G401.6 (cell line): ENCODE results near the gene BRSK2.

Experiments
- FAIRE-seq: peaks from 2 replicates; lab custom pipeline; 2012; peaks lifted over from hg19 to GRCh38; lab: Jason Lieb, UNC

BRSK2 gene

GRCh38 chr11:1469911-1470680 is 80.4 kb downstream of the BRSK2 start:
- FAIRE-seq = no peak

DNA sequence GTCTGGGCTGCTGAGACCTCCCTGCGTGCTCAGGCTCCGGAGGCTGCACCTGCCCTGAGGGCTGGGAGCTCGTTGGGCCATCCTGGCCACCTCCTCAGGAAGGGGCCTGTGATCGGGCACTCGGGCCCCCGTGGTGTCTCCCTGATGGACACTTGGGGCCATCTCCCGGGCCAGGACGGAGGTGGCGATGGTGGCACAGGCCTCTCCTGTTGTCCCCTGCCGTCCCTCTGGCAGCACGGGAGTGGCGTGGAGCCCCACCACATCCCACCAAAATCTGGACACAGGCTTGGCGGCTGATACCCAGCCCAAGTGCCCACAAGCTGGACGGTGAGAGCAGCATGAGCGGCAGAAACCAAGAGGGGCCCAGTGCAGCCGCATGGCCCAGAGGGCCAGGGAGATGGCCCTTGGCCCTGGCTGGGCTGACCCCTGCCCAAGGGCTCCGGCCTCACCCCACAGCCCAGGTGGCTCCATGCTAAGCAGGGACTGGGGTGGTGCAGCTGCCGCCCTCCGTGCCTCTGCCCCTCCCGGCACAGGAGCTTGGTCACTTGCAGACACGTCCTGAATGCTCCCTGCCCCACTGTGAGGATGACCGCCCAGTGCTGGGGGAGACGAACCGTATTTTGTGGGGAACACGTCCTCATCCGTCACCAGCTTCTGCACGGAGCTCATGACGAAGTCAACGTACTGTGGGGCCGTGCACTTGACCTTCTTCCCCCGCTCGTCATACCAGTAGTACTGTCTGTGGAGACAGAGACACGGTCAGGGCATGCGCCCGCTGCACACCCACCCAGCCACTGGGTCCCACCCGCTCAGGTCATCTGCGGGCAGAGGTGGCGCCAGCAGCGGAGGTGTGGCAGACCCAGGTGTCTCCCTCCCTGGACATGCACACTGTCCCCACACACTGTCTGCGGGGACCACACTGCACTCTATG is 81.2 kb downstream of the BRSK2 start:
- FAIRE-seq = no peak

GRCh38 chr11:1471736-1472135 is 82.0 kb downstream of the BRSK2 start:
- no peak for FAIRE-seq

DNA sequence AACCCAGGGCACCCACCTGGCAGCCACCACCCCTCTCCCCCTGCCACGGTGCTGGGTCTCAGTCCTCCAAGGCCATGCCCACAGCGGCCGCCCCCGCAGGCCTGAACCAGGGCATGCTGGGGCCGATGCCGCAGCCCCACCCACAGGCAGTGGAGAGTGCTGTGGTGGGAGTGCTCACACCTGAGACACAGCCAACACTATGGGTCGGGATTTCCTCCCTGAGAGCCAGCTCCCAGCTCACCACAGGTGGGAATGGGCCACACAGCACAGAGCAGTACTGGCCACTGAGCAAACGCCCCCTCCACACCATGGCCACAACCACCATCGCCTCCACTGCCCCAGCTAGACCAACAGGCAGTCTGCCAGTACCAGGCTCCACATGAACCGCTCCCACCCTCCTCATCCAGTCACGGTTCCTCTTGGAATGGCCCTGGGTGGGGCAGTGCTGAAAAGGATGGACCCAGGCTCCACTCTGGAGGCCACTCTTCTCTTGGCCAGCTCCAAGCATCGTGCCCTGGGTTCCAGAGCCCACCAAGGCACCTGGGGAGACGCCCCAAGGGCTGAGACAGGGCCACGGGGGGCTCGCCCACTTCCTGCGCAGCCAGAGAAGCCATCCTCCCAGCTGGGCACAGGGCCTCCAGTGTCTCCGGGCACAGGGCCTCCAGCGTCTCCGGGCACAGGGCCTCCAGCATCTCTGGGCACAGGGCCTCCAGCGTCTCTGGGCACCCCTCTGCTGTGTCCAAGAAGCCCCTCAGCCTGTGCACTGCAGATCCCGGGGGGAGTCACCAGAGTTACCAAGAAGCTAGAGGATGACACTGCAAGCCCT is 82.7 kb downstream of the BRSK2 start:
- no peak for FAIRE-seq

GRCh38 chr11:1473011-1473628 is 83.4 kb downstream of the BRSK2 start:
- no peak for FAIRE-seq

- FAIRE-seq = no peak
Observed at GRCh38 chr11:1473786-1474185, 84.1 kb downstream of the BRSK2 start.

DNA sequence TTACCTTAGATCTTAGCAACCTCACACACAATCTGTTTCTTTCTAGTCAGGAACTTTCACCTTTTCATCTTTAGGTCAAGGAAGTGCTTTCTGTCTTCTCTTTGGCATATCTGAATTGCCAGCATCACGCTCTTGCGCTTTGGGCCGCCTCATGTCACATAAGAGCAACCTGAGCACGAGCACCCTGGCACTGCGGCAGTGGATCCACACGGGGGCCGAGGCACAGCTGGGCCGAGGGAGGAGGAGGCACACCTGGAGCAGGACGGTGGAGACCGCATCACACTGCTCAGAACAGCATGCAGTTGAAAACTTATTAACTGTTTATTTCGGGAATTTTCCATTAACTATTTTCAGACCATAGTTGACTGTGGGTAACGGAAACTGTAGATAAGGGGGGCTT is 86.1 kb downstream of the BRSK2 start:
- FAIRE-seq = no peak

GRCh38 chr11:1476940-1477736 is 87.4 kb downstream of the BRSK2 start:
- no peak for FAIRE-seq

DNA sequence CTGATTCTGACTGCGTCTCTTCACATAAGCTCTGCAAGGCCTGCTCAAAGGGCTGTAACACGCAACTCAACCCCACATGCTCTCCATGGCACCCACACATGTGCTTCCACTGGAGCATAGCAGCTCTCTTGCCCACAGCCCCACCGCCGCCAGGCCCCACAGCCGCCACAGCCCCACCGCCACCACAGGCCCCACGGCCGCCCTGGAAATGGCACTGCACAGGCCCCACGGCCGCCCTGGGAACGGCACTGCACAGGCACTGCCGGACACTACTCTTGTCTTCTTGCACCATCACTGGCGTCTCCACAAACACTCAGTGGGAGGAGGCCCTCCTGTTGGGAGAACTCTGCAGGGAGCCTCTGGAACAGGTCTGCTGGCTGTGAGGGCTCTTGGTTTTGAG is 88.3 kb downstream of the BRSK2 start:
- FAIRE-seq = no peak

DNA sequence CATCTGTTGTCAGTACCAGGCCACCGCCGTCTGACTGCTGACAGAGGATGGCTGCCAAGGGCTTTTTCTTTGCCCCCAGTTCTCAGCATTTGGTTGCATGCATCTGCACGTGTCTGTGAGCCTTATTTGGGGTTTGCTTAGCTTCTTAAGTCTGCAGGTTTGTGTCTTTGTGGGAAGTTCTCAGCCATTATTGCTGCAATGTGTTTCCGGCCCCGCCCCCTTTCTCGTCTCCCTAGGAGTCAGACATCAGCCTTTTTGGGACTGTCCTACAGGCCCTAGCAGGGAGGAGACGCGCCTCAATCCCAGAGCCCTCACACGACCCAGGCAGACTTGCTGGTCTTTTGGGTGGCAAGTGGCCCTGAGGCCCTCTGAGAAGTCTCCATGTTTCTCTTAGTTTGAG is 88.8 kb downstream of the BRSK2 start:
- no peak for FAIRE-seq

DNA sequence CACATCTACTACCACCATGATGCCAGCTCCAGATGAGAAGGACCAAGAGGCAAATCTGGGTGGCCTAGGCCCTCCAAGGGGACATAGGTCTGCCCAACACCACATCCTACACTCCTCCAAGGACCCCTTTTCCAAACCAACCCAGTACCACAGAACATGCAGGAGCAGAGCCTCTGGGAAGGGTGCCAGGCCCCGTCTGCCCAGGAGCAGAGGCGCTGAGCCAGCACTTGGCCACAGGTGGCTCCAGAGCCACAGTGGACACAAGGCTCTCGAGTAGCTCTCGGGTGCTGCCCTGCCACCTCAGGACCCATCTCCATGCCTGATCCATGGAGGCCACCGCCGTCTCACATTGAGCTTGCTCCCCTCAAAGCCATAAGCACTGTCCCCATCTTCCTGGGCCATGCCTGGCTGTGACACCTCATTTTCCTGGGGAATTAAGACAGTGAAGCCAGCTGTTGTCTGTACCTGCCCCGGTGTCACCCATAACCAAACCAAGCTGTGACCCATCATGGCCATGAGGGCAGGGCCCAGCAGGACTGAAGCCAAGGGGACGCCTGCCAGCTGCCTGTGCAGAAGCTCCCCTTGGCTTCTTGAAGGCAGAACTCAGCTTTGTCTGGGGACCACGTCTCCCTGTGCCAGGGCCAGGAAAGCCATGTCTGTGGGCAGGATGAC is 89.4 kb downstream of the BRSK2 start:
- no peak for FAIRE-seq

GRCh38 chr11:1479678-1480118 is 90.0 kb downstream of the BRSK2 start:
- FAIRE-seq = no peak

DNA sequence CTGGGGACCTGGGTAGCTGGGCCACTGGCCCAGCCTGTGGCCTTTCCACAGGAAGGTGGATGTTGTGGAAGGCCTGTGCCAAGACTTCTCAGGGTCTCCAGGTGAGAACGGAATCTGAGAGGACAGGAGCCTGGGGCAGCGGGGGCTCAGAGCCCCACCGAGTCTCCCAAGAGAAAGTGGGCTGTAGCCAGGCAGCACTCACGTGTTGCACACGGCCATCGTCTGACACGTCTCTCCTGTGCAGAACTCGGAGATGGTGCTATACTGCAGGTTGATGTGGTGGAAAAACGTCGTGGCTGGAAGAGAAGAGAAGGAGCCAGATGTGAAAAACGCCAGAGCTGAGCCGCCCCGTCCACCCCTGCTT is 90.4 kb downstream of the BRSK2 start:
- FAIRE-seq = no peak

- no peak for FAIRE-seq
Observed at GRCh38 chr11:1480555-1481482, 91.1 kb downstream of the BRSK2 start.

DNA sequence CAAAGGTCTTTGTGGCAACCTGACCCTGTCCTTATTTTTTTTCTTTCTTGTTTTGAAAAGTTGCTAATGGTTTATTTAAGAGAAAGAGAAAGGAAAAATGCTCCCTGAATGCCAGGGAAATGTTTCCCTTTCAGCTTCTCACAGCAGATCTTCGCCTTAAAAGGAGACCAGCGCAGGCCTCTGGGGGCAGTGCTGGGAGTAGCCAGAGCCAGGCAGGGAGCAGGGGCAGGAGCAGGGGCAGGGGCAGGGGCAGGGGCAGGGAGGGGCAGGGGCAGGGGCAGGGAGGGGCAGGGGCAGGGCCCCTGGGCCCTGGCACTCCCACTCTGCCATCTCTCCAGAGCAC is 91.7 kb downstream of the BRSK2 start:
- FAIRE-seq = no peak

- no peak for FAIRE-seq
Observed at GRCh38 chr11:1481861-1482441, 92.2 kb downstream of the BRSK2 start.

DNA sequence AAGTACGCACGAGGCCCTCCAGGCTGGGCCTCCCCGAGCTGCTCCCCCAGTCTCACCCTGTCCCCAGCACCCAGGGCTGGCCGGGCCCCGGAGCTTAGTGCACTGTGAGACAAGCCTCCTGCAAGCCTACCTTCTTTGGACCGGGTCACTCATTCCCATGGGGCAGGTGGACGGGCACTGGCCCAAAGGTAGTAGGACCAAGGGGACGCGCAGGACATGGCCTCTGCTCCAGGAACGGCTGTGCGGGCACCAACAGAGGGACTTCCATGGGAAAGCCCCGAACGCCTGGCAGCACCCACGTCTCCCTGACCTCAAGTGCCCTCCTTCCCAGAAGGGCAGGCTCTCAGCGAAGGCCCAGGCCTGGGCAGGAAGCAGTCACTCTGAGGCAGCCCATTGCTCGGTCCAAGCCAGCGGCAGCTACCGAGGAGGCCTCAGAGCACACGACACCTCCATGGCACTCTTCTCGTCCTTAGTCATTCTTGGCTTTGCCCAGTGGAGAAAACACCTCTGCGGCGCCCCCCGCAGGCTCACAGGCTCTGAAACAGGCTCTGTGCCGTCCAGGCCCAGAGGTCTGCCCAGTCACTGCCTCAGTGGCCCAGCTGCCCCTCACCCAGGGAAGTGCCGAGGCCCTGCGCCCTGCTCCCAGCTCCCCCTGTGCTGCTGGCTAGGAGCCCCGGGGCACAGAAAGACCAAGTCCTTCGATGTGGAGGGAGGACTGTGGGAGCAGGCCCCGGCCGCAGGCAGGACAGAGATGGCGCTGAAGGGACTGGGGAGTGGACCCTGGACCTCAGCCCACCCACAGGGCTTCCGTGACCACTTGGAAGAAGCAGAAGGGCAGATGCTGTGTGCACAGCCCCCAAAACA is 93.1 kb downstream of the BRSK2 start:
- FAIRE-seq = no peak

- no peak for FAIRE-seq
Observed at GRCh38 chr11:1483445-1483961, 93.8 kb downstream of the BRSK2 start.
